Mucosa of rectum (tissue), 2 donors: Measurements from ENCODE around the gene SNTB2.
A peak's percentile ranks its signal among the peaks of the same experiment; 100 is the strongest.

ENCODE experiments used
- H3K27ac ChIP-seq, 2 donors: one replicate each; pipeline ENCODE4 v1.7.0; 2013; ENCODE audit warnings: inconsistent platforms in 2 of 2, low read depth in 2 of 2, low read length in 2 of 2
- H3K27me3 ChIP-seq, 2 donors: one replicate each; pipeline ENCODE4 v1.7.0; 2013; ENCODE audit warnings: low read length in 2 of 2; ENCODE audit not compliant: control insufficient read depth in 2 of 2, insufficient read depth in 2 of 2
- H3K36me3 ChIP-seq, 2 donors: one replicate each; pipeline ENCODE4 v1.7.0; 2013; ENCODE audit warnings: low read length in 2 of 2; ENCODE audit not compliant: control insufficient read depth in 2 of 2, insufficient read depth in 2 of 2
- H3K4me1 ChIP-seq, 2 donors: one replicate each; pipeline ENCODE4 v1.7.0; 2013; ENCODE audit warnings: low read length in 2 of 2, mild to moderate bottlenecking in 1 of 2; ENCODE audit not compliant: control insufficient read depth in 2 of 2, insufficient read depth in 2 of 2
- H3K4me3 ChIP-seq, 2 donors: one replicate each; pipeline ENCODE4 v1.7.0; 2013; ENCODE audit warnings: low read length in 2 of 2
- H3K9ac ChIP-seq, 2 donors: one replicate each; pipeline ENCODE4 v1.7.0; 2013; ENCODE audit warnings: low read length in 2 of 2, low read depth in 1 of 2, mild to moderate bottlenecking in 1 of 2
- H3K9me3 ChIP-seq, 2 donors: one replicate each; pipeline ENCODE4 v1.7.0; 2013; ENCODE audit warnings: low read length in 2 of 2; ENCODE audit not compliant: control insufficient read depth in 2 of 2
- donor health status: healthy.
- donor health status: Normal muscosa, but diverticular disease.

The SNTB2 gene

GRCh38 chr16:69349536-69349935 lies 162.6 kb downstream of the SNTB2 start:
- Histone ChIP-seq H3K9me3 (no peaks in the 10 kb centered on the region), H3K27ac (no peak overlapping the region), H3K4me1 (peaks cover 0 to 17% of the 10 kb centered on the region in 2 donors), H3K36me3 (peaks cover 4 to 10% of the 10 kb centered on the region in 2 donors), H3K4me3 (no peak overlapping the region), H3K9ac (no peak overlapping the region), H3K27me3 (no peaks in the 10 kb centered on the region)

DNA sequence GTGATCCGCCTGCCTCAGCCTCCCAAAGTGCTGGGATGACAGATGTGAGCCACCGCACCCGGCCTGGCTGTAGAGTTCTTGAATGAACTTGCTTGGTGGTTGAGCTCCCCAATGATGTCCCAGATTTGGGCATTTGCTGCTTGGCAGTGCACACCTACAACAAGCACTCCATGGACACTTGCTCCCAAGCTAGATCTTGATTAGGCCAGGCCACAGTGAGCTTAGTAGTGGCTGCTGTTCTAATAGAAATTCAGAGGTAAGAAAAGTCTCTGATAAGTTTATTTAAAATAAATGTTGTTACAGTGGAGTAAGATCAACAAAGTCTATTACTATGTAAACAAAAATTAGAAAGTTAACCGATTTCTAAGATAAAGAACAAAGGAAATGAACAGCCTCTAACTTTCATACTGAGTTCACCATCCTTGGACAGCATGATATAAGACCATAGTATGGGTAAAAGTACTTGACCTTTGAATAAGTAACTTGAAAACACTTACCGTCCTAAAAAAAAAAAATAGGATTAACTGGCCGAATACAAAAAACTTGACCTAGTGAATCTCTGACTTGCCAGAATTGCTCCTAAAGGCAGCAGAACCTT lies 163.7 kb downstream of the SNTB2 start:
- no peaks in the 10 kb centered on the region for H3K27me3 ChIP-seq
- no peak overlapping the region for H3K27ac ChIP-seq
- peaks cover 4 to 17% of the 10 kb centered on the region in 2 donors for H3K36me3 ChIP-seq
- peak overlapping the region in 1 of 2 donors; percentile 23 for H3K4me3 ChIP-seq
- H3K4me1 ChIP-seq, result peaks cover 0 to 17% of the 10 kb centered on the region in 2 donors
- no peaks in the 10 kb centered on the region for H3K9me3 ChIP-seq
- H3K9ac ChIP-seq, result no peak overlapping the region

- Histone ChIP-seq H3K27ac (peak within 1 kb of the TSS; percentile 60 to 70), H3K4me3 (peak within 1 kb of the TSS; percentile 11 to 60)
Measured at GRCh38 chr16:69351309-69352027, 164.5 kb downstream of the SNTB2 start, which contains the start of gene TMED6. TSS of gene TMED6 (minus strand) at chr16:69351786. CDS start at chr16:69351753, 33 bp downstream.

More at GRCh38 chr16:69351309-69352027, 164.5 kb downstream of the SNTB2 start, which contains the start of gene TMED6:
- Histone ChIP-seq H3K9ac (peak within 1 kb of the TSS; percentile 0 to 9), H3K36me3 (peaks cover 10 to 25% of the 10 kb centered on the region in 2 donors), H3K9me3 (no peaks in the 10 kb centered on the region), H3K4me1 (peaks cover 0 to 17% of the 10 kb centered on the region in 2 donors), H3K27me3 (no peaks in the 10 kb centered on the region)
